Left colon (tissue), 2 donors: Measurements from ENCODE around the gene ZNF646. TPM values are rescaled to one million over a fixed set of nuclear protein-coding genes. Genes with fewer than 3 reads are reported as not detected.

ENCODE experiments used
- total RNA-seq, 2 donors: library from RNA; stranded (reverse); fragmentation: NEBNext Ultra II Directional; extraction: Animal tissue kit (Norgen Biotek cat#: 25700); gene quantifications; one replicate each; pipeline ENCODE4 v1.2.1, GENCODE V29; 2021
- donor health status: DM: no; HTN: no; CAD: no.
- donor health status: DM: yes; HTN: yes; CAD: no.

The ZNF646 gene
- total RNA-seq, 2 donors from 2014 or later = 15.3 to 17.3 TPM

Other genes with a start within 250 kb of the ZNF646 start
- gene BCL7C, start 180.3 kb upstream of the ZNF646 start, total RNA-seq = 10 to 100 TPM; 22.3 to 23.5 TPM
- 1 to 10 TPM in 1 of 2 donors, under 1 TPM in 1; 0.24 to 1.7 TPM for gene CTF1, start 177.8 kb upstream of the ZNF646 start, total RNA-seq
- gene FBXL19, start 150.8 kb upstream of the ZNF646 start, total RNA-seq = 10 to 100 TPM; 20.5 to 24.4 TPM
- gene ORAI3, start 125.4 kb upstream of the ZNF646 start, total RNA-seq = 10 to 100 TPM; 12.9 to 21.0 TPM
- 10 to 100 TPM; 12.2 to 15.0 TPM for gene SETD1A, start 116.7 kb upstream of the ZNF646 start, total RNA-seq
- 10 to 100 TPM; 16.9 to 27.2 TPM for gene HSD3B7, start 89.2 kb upstream of the ZNF646 start, total RNA-seq
- gene STX1B, start 63.8 kb upstream of the ZNF646 start, total RNA-seq = under 1 TPM; 0.75 to 0.79 TPM
- 10 to 100 TPM; 66.9 to 83.3 TPM for gene STX4, start 40.9 kb upstream of the ZNF646 start, total RNA-seq
- gene ZNF668, start 182 bp upstream of the ZNF646 start, total RNA-seq = 10 to 100 TPM in 1 of 2 donors, 1 to 10 TPM in 1; 6.9 to 10.9 TPM
- 1 to 10 TPM in 1 of 2 donors, under 1 TPM in 1; 0.61 to 1.1 TPM for gene PRSS53, start 14.5 kb downstream of the ZNF646 start, total RNA-seq
- gene VKORC1, start 20.4 kb downstream of the ZNF646 start, total RNA-seq = 10 to 100 TPM; 28.7 to 40.5 TPM
- gene BCKDK, start 34.0 kb downstream of the ZNF646 start, total RNA-seq = 10 to 100 TPM; 34.6 to 36.3 TPM
- gene KAT8, start 43.2 kb downstream of the ZNF646 start, total RNA-seq = 10 to 100 TPM; 61.6 to 76.0 TPM
- gene PRSS8, start 61.3 kb downstream of the ZNF646 start, total RNA-seq = 100 to 1,000 TPM; 409 to 428 TPM
- 1 to 10 TPM; 8.1 to 9.7 TPM for gene PRSS36, start 75.6 kb downstream of the ZNF646 start, total RNA-seq
- gene FUS, start 105.7 kb downstream of the ZNF646 start, total RNA-seq = 100 to 1,000 TPM; 158 to 173 TPM
- 10 to 100 TPM; 83.0 to 93.8 TPM for gene PYCARD, start 128.3 kb downstream of the ZNF646 start, total RNA-seq
- not detected for gene TRIM72, start 139.7 kb downstream of the ZNF646 start, total RNA-seq
- not detected for gene PYDC1, start 142.7 kb downstream of the ZNF646 start, total RNA-seq
- gene ITGAM, start 185.6 kb downstream of the ZNF646 start, total RNA-seq = 1 to 10 TPM; 2.6 to 6.9 TPM